ENCODE results near the gene TMEM135.

The TMEM135 gene

DNA sequence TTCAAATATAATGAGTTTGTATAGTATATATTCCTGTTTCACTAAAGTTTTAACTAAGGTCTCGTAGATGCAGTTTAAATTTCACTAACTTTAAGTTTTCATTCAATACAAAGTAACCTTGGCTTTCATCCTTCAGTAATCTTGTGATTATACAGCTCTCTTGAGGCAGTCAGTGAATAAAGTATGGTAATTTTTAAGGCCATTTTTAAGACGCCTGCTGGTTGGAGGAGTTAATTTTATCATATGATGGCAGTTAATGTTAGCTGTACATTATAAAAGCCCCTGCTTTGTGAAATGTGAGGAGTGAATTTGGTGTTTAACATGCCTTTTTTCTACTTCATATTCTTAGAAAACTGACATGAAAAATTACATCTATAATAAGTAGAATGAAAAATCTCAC lies 163.6 kb downstream of the TMEM135 start:
- DNase-seq, result no peak

GRCh38 chr11:87203907-87204602 lies 166.3 kb downstream of the TMEM135 start:
- no peak for DNase-seq

DNA sequence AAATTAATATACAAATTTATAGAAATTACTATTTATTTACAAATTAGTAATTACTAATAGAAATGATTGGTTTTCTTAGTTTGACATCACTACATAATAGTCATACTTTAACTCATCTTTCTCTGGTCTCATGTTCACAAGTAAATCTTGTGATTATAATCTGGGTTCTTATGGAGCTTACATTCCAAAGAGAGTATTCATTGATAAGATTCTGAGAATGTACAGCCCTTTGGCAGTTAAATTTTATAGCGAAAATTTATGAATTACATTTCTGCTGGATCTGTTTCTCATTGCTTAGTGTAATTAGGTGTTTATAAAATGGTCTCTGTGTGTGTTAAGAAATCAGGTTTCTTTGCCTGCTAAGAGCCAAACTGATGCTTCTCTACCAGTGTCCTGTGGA lies 175.2 kb downstream of the TMEM135 start:
- no peak for DNase-seq

GRCh38 chr11:87213444-87213843 lies 175.7 kb downstream of the TMEM135 start:
- DNase-seq, result no peak

- no peak for DNase-seq
Observed at GRCh38 chr11:87215236-87215635, 177.5 kb downstream of the TMEM135 start.

GRCh38 chr11:87219266-87219665 lies 181.5 kb downstream of the TMEM135 start:
- no peak for DNase-seq

DNA sequence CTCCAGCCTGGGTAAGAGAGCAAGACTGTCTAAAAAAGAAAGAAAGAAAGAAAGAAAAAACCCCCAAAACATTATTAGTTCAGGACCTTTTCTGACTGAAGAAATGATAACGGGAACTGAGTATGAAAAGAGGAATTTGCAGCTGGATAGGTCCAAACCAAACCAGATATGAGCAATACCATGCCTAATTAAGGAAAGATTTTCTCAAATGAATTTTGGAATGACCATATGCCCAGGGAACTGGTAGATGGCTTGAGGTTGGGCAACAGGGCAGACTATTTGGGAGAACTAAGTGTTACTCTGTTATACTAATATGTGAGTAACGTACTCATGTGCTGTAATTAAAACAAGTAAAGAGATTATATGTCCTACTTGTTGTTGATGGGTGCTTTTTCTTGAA lies 186.1 kb downstream of the TMEM135 start:
- DNase-seq, result no peak

DNA sequence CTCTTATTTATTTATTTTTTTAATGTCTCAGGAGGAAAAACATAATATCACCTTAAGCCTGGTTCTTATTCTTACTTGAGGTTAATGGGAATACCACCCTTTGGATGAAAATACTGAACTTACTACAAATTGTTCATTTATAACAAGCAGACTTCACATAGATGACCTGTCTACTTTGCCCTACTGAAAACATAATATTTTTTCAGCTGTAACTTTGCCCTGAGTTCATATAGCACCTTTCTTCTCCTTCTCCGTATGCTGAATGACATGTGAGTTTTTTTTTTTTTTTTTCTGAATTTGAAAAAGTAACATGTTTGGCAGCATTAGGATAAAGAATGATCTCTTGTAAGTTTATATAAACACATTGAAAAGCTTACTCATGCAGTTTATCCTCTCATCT lies 186.8 kb downstream of the TMEM135 start:
- DNase-seq, result no peak

GRCh38 chr11:87228820-87229219 lies 191.1 kb downstream of the TMEM135 start:
- no peak for DNase-seq

- DNase-seq, result no peak
Observed at GRCh38 chr11:87230995-87231394, 193.3 kb downstream of the TMEM135 start.

DNA sequence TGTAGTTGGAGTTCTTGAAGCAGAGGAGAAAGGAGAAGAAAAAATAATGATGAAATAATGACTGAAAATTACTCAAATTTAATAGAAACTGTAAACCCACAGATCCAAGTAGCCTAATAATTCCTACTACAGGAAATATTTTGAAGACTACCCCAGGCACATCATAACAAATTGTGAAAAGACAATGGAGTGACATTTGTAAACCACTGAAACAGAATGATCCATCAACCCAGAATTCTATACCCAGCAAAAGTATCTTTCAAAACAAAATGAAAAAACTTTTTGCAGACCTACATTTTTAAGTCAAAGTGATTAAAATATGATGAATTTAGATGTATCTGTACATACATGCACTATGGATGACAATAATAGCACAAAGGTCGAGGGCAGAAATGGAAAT lies 194.6 kb downstream of the TMEM135 start:
- DNase-seq, result no peak

DNA sequence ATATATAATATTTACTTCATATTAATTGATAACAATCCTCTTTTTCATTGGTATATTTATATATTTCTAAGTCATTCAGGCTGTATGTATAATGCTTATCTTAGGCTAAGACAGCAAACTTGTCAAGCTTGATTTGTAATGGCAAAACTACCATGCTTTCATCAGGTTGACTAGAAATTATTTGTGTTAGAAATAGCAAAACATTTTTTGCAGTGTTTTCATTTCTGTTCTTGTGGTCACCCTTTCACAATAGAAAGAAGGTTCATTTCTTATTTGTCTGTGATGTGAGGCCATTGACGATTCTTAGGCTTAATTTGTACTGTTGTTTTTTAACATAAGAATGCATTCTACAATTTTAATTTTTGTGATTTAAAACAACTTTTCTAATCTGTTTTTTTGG lies 197.6 kb downstream of the TMEM135 start:
- DNase-seq, result no peak

DNA sequence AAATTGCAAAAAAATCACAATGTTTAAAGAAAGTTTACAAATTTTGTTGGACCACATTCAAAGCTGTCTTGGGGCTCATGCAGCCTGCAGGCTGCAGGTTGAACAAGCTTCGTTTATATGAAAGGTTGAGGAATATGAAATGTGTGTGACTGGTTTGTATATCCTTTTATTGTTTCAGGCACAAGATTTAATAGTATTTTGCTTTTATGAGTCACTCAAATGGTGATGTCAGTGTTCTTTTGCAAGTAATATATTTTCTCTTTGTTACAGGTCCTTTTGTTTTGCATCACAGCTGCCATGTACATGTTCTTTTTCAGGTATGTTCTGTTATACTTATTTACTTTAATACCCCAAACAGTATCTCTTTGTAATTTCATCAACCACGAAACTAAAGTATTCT lies 198.6 kb downstream of the TMEM135 start:
- DNase-seq, result no peak

GRCh38 chr11:87239001-87239400 lies 201.3 kb downstream of the TMEM135 start:
- DNase-seq, result no peak

- DNase-seq, result no peak
Observed at GRCh38 chr11:87239531-87239930, 201.8 kb downstream of the TMEM135 start.

DNA sequence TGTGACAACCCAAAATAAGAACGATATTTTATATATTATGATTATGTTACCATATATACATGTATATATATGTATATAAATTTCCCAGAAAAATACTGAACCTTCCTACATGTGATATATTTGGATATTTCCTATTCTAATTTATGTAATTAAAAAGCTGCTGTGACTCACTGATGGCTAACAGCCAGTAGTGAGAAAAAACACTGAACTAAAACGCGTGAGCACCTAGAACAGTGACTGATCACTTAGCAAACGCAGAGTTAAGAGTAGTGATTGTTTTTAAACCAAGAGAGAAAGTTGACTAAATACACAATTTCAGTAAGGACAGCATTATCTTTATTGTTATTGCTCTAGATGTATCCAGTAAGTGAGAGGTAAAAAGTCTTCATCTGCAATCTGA lies 213.8 kb downstream of the TMEM135 start:
- DNase-seq, result no peak

DNA sequence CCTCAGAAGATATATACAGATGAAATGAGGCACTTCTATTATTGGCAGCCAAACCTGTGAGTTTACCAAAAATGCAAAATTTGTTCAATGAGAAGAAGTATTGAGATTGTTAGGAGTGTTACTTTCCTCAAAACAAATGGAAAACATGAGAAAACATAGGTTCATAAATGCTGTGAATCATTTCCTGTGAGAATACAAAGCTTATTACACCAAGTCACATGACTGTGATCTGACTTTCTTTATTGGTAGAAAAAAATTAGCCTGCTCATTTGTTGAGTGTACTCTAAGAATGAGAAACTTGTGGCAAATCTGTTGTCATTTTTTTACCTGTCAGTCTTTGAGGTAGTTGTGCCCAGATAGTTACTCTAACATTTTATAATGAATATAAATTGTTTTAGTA lies 215.1 kb downstream of the TMEM135 start:
- DNase-seq, result no peak

- DNase-seq, result no peak
Observed at GRCh38 chr11:87254562-87254961, 216.8 kb downstream of the TMEM135 start.

DNA sequence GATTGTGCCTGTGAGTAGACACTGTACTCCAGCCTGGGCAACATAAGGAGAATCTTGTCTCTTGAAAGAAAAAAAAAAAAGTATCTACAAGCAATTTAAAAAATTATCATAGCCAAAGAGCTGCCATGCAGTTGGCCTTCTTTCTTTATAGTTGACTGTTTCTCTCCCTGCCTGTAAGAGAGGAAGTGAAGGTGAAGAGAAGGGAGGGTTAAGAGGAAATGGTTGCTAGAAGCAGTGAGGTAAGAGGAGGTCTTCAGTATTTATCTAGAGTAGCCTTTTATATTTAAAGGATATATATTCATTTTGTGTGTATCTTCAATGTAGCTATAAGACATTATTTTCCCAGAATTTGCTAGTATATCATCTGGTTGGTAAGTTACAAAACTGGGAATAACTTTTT lies 217.9 kb downstream of the TMEM135 start:
- no peak for DNase-seq

DNA sequence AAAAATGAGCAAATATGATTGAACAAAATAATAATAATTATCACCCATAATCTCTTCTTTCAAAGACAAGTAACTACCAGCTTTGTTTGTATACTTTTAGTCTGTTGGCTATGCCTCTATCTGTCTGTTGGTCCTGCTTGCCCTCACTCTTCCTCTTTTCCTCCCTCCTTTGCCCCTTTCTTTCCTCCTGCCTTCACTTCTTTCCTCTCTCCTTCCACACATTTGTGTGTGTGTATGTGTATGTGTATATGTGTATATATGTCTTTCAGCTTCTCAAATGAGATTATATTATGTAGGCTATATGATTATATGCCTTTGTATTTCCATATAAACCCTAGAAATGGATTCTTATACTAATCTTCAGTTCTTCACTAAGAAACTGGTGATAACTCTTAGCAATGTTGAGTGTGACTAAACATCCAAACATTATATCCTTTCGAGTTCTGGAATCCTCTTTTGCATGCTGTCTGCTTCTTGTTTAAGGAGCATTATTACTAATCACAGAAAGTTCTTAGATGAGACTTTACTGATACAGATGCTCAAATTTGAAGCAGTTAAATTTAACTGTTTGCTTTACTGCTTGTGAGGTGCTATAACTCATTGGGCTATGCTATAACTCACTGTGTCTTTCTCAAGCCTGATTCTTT lies 219.1 kb downstream of the TMEM135 start:
- no peak for DNase-seq

DNA sequence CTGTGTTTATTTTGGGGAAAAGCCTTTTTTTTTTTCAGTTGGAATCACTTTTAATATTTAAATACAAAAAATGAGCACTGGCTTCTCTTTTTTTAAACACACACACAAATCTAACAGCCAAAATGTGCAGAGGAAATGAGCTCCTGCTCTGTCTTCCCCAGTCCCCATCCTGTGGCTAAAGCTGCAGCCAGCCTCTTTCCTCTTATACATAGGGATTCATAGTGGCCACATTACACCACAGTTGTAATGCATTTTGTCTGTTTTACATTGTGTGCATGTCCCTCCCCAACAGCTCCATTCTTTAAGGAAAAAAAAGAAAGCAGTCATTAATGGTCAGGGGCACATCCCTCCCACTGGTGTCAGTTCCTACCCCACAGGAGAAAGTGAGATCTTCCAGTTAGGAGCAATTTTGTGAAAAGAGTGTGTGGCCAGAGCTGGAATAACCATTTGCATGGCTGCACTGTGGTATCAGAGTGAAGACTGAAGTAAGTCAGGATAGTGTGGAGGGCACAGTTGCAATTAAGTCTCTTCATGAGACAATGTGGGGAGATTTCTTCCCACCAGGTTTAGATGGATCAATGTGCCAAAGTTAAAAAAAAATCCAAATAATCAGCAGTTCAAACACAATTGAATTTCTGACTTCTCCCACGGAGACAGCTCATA lies 220.6 kb downstream of the TMEM135 start:
- DNase-seq, result no peak

- no peak for DNase-seq
Observed at GRCh38 chr11:87259736-87260135, 222.0 kb downstream of the TMEM135 start.

GRCh38 chr11:87260811-87261210 lies 223.1 kb downstream of the TMEM135 start:
- DNase-seq, result no peak

- DNase-seq, result no peak
Observed at GRCh38 chr11:87263264-87263838, 225.6 kb downstream of the TMEM135 start.

All from NCI-H146 (cell line).